Stomach (tissue), 9 donors: ENCODE results near the gene TULP1. TPM values are rescaled to one million over a fixed set of nuclear protein-coding genes. Genes with fewer than 3 reads are reported as not detected.

Experiments used
- DNase-seq, 2 donors: peaks; one replicate each; pipeline versions ENCODE4 v3.0.0 to v3.0.0-alpha.2; 2013 to 2019
- H3K27ac ChIP-seq, 5 donors: fragments of 200-600 bp in 4 of 5; sonication (generic) in 4 of 5; one replicate each; pipeline ENCODE4 v1.5.1; 2013 to 2019; ENCODE audit warnings: mild to moderate bottlenecking in 1 of 5, moderate library complexity in 1 of 5
- H3K27me3 ChIP-seq, 3 donors: fragments of 200-600 bp; sonication (generic); one replicate each; pipeline ENCODE4 v1.5.1; 2017 to 2019; ENCODE audit warnings: mixed run types in 1 of 3
- H3K36me3 ChIP-seq, 4 donors: fragments of 200-600 bp; sonication (generic); 1 replicate in 3 of 4; 2 replicates in 1 of 4; pipeline ENCODE4 v1.5.1; 2016 to 2019
- H3K4me1 ChIP-seq, 4 donors: fragments of 200-600 bp; sonication (generic); one replicate each; pipeline ENCODE4 v1.5.1; 2016 to 2019
- H3K4me3 ChIP-seq, 4 donors: fragments of 200-600 bp; sonication (generic) in 3 of 4; one replicate each; pipeline ENCODE4 v1.5.1; 2016 to 2019; ENCODE audit warnings: mild to moderate bottlenecking in 1 of 4
- H3K9me3 ChIP-seq, 4 donors: fragments of 200-600 bp; sonication (generic); one replicate each; pipeline ENCODE4 v1.5.1; 2016 to 2019
- CTCF ChIP-seq, 7 experiments: fragments of 450-650 bp in 4 of 7; fragments of 200-600 bp in 3 of 7; sonication (generic) in 3 of 7; IDR thresholded peaks; one replicate each; pipeline ENCODE4 v1.5.1; 2016 to 2019; ENCODE audit warnings: antibody characterized with exemption in 7 of 7, control low read depth in 2 of 7, mild to moderate bottlenecking in 1 of 7
- EP300 ChIP-seq: sonication (generic); formaldehyde crosslinking; IDR thresholded peaks from one replicate; pipeline ENCODE4 v1.6.1; 2017; ENCODE audit warnings: antibody characterized with exemption
- POLR2A ChIP-seq, 4 donors: fragments of 450-650 bp; IDR thresholded peaks; one replicate each; pipeline ENCODE4 v1.6.1; 2016; ENCODE audit warnings: antibody characterized with exemption in 4 of 4, control low read depth in 2 of 4, mild to moderate bottlenecking in 1 of 4, moderate library complexity in 1 of 4
- POLR2AphosphoS5 ChIP-seq, 3 donors: sonication (generic); formaldehyde crosslinking; IDR thresholded peaks; one replicate each; pipeline ENCODE4 v1.6.1; 2016; ENCODE audit warnings: antibody characterized with exemption in 3 of 3
- WGBS, 5 donors: extraction: QIAGEN DNeasy Blood & Tissue Kit in 3 of 5; methylation state at CpG; one replicate each; pipeline versions ENCODE4 v1.1.5 to v1.1.7; 2013 to 2018; 5-methylcytosine and 5-hydroxymethylcytosine counted together
- intact Hi-C: fragments of 100-400 bp; cut with DNase I; formaldehyde crosslinking; loops from one replicate; pipeline ENCODE4 v1.15.1; 2023; ENCODE audit warnings: low total_unique reads
- polyA plus RNA-seq, 3 donors: library from polyadenylated mRNA; stranded (reverse); fragments of 200-250 nt; gene quantifications; one replicate each; pipeline ENCODE4 v1.2.3, GENCODE V29; 2013
- total RNA-seq, 5 donors: library from RNA; depleted of rRNA; stranded (reverse); fragments of >200 nt; gene quantifications; one replicate each; pipeline versions ENCODE4 v1.1.0 to v1.2.3, GENCODE V29; 2014 to 2016
- donor health status: healthy with polysubstance abuse.
- donor health status: Bipolar disorder and iron deficiency.
- donor health status: healthy.

TULP1 gene
- total and polyA plus RNA-seq, 8 donors: 0.05 TPM; not detected in 7

GRCh38 chr6:35494161-35494563 is 18.5 kb downstream of the TULP1 start:
- intact Hi-C loops: no loop called here
- Histone ChIP-seq H3K27me3 (peaks cover 0 to 26% (median 13%) of the 10 kb centered on the region in 3 donors), H3K4me1 (peaks cover 72 to 86% (median 82%) of the 10 kb centered on the region in 4 donors), H3K9me3 (no peaks in the 10 kb centered on the region), H3K4me3 (peak overlapping the region; percentile 65 to 99 (median 89)), H3K36me3 (no peaks in the 10 kb centered on the region), H3K27ac (peak overlapping the region in 4 of 5 donors; percentile 89 to 98 (median 98))
- peak in 1 of 2 donors; percentile 50 for DNase-seq
- TF ChIP-seq POLR2A (IDR thresholded peaks at IDR 0.05): peak in 1 of 4 donors; percentile 10
- TF ChIP-seq EP300: no peak
- 13 to 26% (median 17%) methylated on average over 2 to 4 of the region's 4 CpGs for WGBS, 5 donors

GRCh38 chr6:35493307-35493983 is 19.3 kb downstream of the TULP1 start:
- Histone ChIP-seq H3K36me3 (no peaks in the 10 kb centered on the region), H3K4me3 (peak overlapping the region; percentile 65 to 99 (median 89)), H3K9me3 (no peaks in the 10 kb centered on the region), H3K27ac (peak overlapping the region in 4 of 5 donors; percentile 89 to 98 (median 98)), H3K4me1 (peaks cover 74 to 87% (median 84%) of the 10 kb centered on the region in 4 donors), H3K27me3 (peaks cover 0 to 24% (median 9%) of the 10 kb centered on the region in 3 donors)
- WGBS, 5 donors: 78 to 87% (median 83%) methylated on average over 27 to 28 of the region's 28 CpGs
- intact Hi-C loops: no loop called here
- DNase-seq: no peak
- no peak for TF ChIP-seq POLR2AphosphoS5 (IDR thresholded peaks at IDR 0.05)
- no peak for TF ChIP-seq CTCF (IDR thresholded peaks at IDR 0.05)
- TF ChIP-seq EP300: no peak
- no peak for TF ChIP-seq POLR2A (IDR thresholded peaks at IDR 0.05)

- Histone ChIP-seq H3K4me3 (peak overlapping the region in 1 of 4 donors; percentile 65), H3K9me3 (no peaks in the 10 kb centered on the region), H3K36me3 (no peaks in the 10 kb centered on the region), H3K27me3 (peaks cover 0 to 19% (median 6%) of the 10 kb centered on the region in 3 donors), H3K27ac (peak overlapping the region in 4 of 5 donors; percentile 85 to 98 (median 94)), H3K4me1 (peaks cover 74 to 87% (median 84%) of the 10 kb centered on the region in 4 donors)
- WGBS, 5 donors: 56 to 87% (median 80%) methylated on average over 7 of the region's 7 CpGs
- intact Hi-C loops: no loop called here
- TF ChIP-seq POLR2AphosphoS5 (IDR thresholded peaks at IDR 0.05) (peak in 1 of 3 donors; percentile 29), CTCF (IDR thresholded peaks at IDR 0.05) (no peak)
- no peak for DNase-seq
Measured at GRCh38 chr6:35492974-35493284, 19.8 kb downstream of the TULP1 start.

GRCh38 chr6:35492258-35492973 is 20.3 kb downstream of the TULP1 start:
- intact Hi-C loops: no loop called here
- Histone ChIP-seq H3K27me3 (peaks cover 0 to 15% (median 1%) of the 10 kb centered on the region in 3 donors), H3K4me3 (peak overlapping the region in 2 of 4 donors; percentile 13 to 29), H3K27ac (peak overlapping the region in 4 of 5 donors; percentile 85 to 98 (median 94)), H3K36me3 (no peaks in the 10 kb centered on the region), H3K4me1 (peaks cover 74 to 87% (median 84%) of the 10 kb centered on the region in 4 donors), H3K9me3 (no peaks in the 10 kb centered on the region)
- 40 to 63% (median 53%) methylated on average over 4 to 7 of the region's 7 CpGs for WGBS, 5 donors
- peak in 1 of 2 donors; percentile 78 for DNase-seq
- TF ChIP-seq POLR2AphosphoS5 (IDR thresholded peaks at IDR 0.05) (no peak), CTCF (IDR thresholded peaks at IDR 0.05) (no peak), EP300 (no peak), POLR2A (IDR thresholded peaks at IDR 0.05) (no peak)
